GM21576 (cell line): ENCODE data around the gene FKBP6.
"Not testable (repeated sequence)": the region's sequence is repeated elsewhere in the genome, so short reads cannot be mapped to it uniquely, and the experiment has no call there.

Source experiments
- ATAC-seq: cut with Tn5 transposase; IDR thresholded peaks from one replicate; pipeline ENCODE4 v1.9.1; 2021; ENCODE audit warnings: mild to moderate bottlenecking, moderate library complexity; ENCODE audit not compliant: unreplicated experiment

FKBP6 gene

GRCh38 chr7:73327922-73328321, at the start of gene FKBP6, which contains the start of gene TRIM50:
Gene FKBP6 (plus strand): TSS chr7:73328161. CDS start chr7:73328429, 268 bp downstream.
Gene TRIM50 (minus strand): TSS chr7:73328082. CDS start chr7:73324787, 3,295 bp downstream.
- not testable (repeated sequence) for ATAC-seq

- not testable (repeated sequence) for ATAC-seq
Observed at GRCh38 chr7:73297235-73297634, 30.7 kb upstream of the FKBP6 start.

- ATAC-seq = not testable (repeated sequence)
Observed at GRCh38 chr7:73297706-73298105, 30.3 kb upstream of the FKBP6 start.

GRCh38 chr7:73299812-73300211, 28.1 kb upstream of the FKBP6 start:
- ATAC-seq = not testable (repeated sequence)

- not testable (repeated sequence) for ATAC-seq
Observed at GRCh38 chr7:73301108-73301507, 26.9 kb upstream of the FKBP6 start.

- ATAC-seq = not testable (repeated sequence)
Observed at GRCh38 chr7:73302846-73303245, 25.1 kb upstream of the FKBP6 start.

- ATAC-seq = no peak
Observed at GRCh38 chr7:73303546-73303945, 24.4 kb upstream of the FKBP6 start.

GRCh38 chr7:73304071-73304470, 23.9 kb upstream of the FKBP6 start:
- no peak for ATAC-seq

- ATAC-seq = not testable (repeated sequence)
Observed at GRCh38 chr7:73304612-73305387, 23.2 kb upstream of the FKBP6 start.

- no peak for ATAC-seq
Observed at GRCh38 chr7:73307436-73307835, 20.5 kb upstream of the FKBP6 start.

GRCh38 chr7:73308074-73308664, 19.8 kb upstream of the FKBP6 start:
- ATAC-seq = peak; percentile 32

GRCh38 chr7:73308665-73309214, 19.2 kb upstream of the FKBP6 start, which contains the start of gene NSUN5:
Gene NSUN5 (minus strand): TSS chr7:73308826. CDS start chr7:73308790, 36 bp downstream.
- ATAC-seq = peak; percentile 80

GRCh38 chr7:73311421-73311820, 16.5 kb upstream of the FKBP6 start:
- not testable (repeated sequence) for ATAC-seq

- no peak for ATAC-seq
Observed at GRCh38 chr7:73312831-73313520, 15.0 kb upstream of the FKBP6 start.

GRCh38 chr7:73313521-73313906, 14.4 kb upstream of the FKBP6 start:
- no peak for ATAC-seq

GRCh38 chr7:73314271-73314670, 13.7 kb upstream of the FKBP6 start:
- no peak for ATAC-seq

GRCh38 chr7:73316521-73316920, 11.4 kb upstream of the FKBP6 start:
- no peak for ATAC-seq

GRCh38 chr7:73318656-73319204, 9.2 kb upstream of the FKBP6 start:
- not testable (repeated sequence) for ATAC-seq

- ATAC-seq = not testable (repeated sequence)
Observed at GRCh38 chr7:73319541-73319940, 8.4 kb upstream of the FKBP6 start.

- ATAC-seq = not testable (repeated sequence)
Observed at GRCh38 chr7:73320009-73320408, 8.0 kb upstream of the FKBP6 start.
